ENCODE data around the gene CPEB4.

CPEB4 gene

DNA sequence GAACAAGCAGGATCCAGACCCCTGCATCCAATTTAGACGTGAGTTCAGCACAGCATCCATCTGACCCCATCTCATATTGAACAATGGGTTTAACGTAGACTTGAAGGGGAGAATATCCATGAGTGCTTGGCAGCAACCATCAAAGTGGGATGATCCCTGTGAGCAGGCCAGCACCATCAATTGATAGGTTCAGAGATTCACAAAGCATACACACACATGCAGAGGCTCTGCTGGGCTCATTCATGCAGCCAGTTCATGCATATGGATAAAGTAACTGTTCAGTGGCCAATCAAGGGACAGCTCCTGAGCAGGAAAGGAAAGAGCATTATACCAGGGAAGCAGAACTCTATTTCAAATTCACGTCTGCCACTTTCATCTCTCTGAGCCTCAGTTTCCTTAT, 24.8 kb upstream of the CPEB4 start:
- no peak overlapping the region for H2BK12ac ChIP-seq (ENCODE audit: low read length)
- H3K27me3 ChIP-seq (ENCODE audit: insufficient read depth, low read length), result no peaks in the 10 kb centered on the region
- H3K9ac ChIP-seq (ENCODE audit: low read length), result no peak overlapping the region
- no peak overlapping the region for H2BK5ac ChIP-seq (ENCODE audit: low read depth, low read length, poor library complexity)
- H4K91ac ChIP-seq (ENCODE audit: low read depth, low read length), result no peak overlapping the region
- DNase-seq, result no peak
- no peak overlapping the region for H3K23ac ChIP-seq (ENCODE audit: low read length)
- no peak overlapping the region for H3K4me2 ChIP-seq (ENCODE audit: low read length)
- H3K4me1 ChIP-seq (ENCODE audit: control insufficient read depth in 1 of 2, insufficient read depth in 2 of 2, low read length in 2 of 2), result peaks cover 17 to 23% of the 10 kb centered on the region in 2 experiments
- H2AFZ ChIP-seq (ENCODE audit: insufficient read depth, low read length, poor library complexity), result no peak overlapping the region
- no peak overlapping the region for H2AK5ac ChIP-seq (ENCODE audit: low read length)
- WGBS (ENCODE audit: extremely low coverage, insufficient coverage, insufficient read length), result no CpG with 5 or more reads among the region's 3 CpGs
- no peak overlapping the region for H2BK120ac ChIP-seq (ENCODE audit: insufficient read depth, low read length, poor library complexity)
- H3K18ac ChIP-seq (ENCODE audit: low read length), result no peak overlapping the region
- no peak overlapping the region for H3K14ac ChIP-seq (ENCODE audit: low read length)
- H3K9me3 ChIP-seq (ENCODE audit: insufficient read depth, low read depth, low read length), result no peaks in the 10 kb centered on the region
- H3K79me2 ChIP-seq (ENCODE audit: control insufficient read depth, insufficient read depth, low read length, poor library complexity), result peaks cover 3% of the 10 kb centered on the region
- H3K4ac ChIP-seq (ENCODE audit: low read depth, low read length), result no peak overlapping the region
- H3K27ac ChIP-seq (ENCODE audit: low read depth, low read length), result no peak overlapping the region
- no peak overlapping the region for H3K4me3 ChIP-seq (ENCODE audit: low read depth, low read length)
- no peak overlapping the region for H4K12ac ChIP-seq (ENCODE audit: low read depth, low read length)
- no peaks in the 10 kb centered on the region for H3K36me3 ChIP-seq (ENCODE audit: control insufficient read depth in 1 of 2, insufficient read depth in 2 of 2, low read length in 2 of 2)
- peaks cover 17% of the 10 kb centered on the region for H3K79me1 ChIP-seq (ENCODE audit: low read length)
- H4K8ac ChIP-seq (ENCODE audit: low read depth, low read length), result no peak overlapping the region

DNA sequence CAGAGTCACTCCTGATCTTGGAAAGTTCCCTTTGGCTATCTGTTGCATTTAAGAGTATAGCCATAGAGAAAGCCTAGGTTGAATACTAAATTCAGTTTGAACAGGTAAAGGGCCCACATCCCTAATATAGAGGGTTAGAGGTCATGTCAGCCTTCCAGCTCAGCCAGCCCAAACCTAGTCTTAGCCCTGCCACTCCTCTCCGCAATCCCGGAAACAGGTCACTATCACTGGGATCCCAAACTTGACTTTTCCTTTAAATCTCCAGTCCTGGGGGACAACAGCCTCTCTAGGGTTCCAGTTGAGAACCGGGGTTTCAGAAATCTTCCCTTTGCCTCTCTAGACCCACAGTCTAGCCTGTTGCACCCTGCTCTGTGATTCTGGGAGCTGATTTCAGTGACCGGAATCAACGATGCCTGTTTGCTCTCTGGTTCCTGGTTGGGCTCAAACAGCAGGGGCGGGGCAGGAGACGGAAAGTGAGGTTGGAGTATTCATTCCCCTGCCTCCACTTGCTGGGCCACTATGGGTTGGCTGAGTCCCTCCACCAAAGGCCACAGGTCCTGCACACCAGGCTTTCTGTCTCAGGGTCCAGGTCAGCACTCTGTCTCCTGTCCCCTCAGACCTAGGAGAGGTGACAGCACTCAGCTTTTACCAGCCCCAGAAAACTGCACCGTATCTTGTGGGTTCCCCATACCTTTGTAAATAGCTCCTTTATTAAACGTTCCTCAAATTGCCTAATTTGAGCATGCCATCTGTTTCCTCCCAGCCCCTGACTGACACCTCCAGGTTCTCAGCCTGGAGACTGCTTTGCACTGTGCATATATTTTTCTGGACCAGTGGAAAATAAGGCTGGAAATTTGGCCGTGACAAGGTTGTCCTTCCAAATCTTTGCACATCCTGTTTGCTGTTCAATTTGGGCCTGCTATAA, 23.8 kb upstream of the CPEB4 start:
- Histone ChIP-seq H3K79me1 (ENCODE audit: low read length) (peaks cover 20% of the 10 kb centered on the region), H3K79me2 (ENCODE audit: control insufficient read depth, insufficient read depth, low read length, poor library complexity) (peaks cover 3% of the 10 kb centered on the region), H3K9ac (ENCODE audit: low read length) (no peak overlapping the region), H3K9me3 (ENCODE audit: insufficient read depth, low read depth, low read length) (no peaks in the 10 kb centered on the region), H3K18ac (ENCODE audit: low read length) (no peak overlapping the region), H3K4ac (ENCODE audit: low read depth, low read length) (no peak overlapping the region), H4K91ac (ENCODE audit: low read depth, low read length) (no peak overlapping the region), H3K14ac (ENCODE audit: low read length) (no peak overlapping the region), H3K4me2 (ENCODE audit: low read length) (no peak overlapping the region), H3K23ac (ENCODE audit: low read length) (no peak overlapping the region), H2BK12ac (ENCODE audit: low read length) (peak overlapping the region; percentile 46), H3K4me3 (ENCODE audit: low read depth, low read length) (no peak overlapping the region), H2BK120ac (ENCODE audit: insufficient read depth, low read length, poor library complexity) (no peak overlapping the region), H4K8ac (ENCODE audit: low read depth, low read length) (peak overlapping the region; percentile 71), H2BK5ac (ENCODE audit: low read depth, low read length, poor library complexity) (no peak overlapping the region), H3K27me3 (ENCODE audit: insufficient read depth, low read length) (no peaks in the 10 kb centered on the region), H3K4me1 (ENCODE audit: control insufficient read depth in 1 of 2, insufficient read depth in 2 of 2, low read length in 2 of 2) (peaks cover 23 to 30% of the 10 kb centered on the region in 2 experiments), H3K27ac (ENCODE audit: low read depth, low read length) (no peak overlapping the region), H4K12ac (ENCODE audit: low read depth, low read length) (no peak overlapping the region), H3K36me3 (ENCODE audit: control insufficient read depth in 1 of 2, insufficient read depth in 2 of 2, low read length in 2 of 2) (no peaks in the 10 kb centered on the region), H2AK5ac (ENCODE audit: low read length) (peak overlapping the region; percentile 60), H2AFZ (ENCODE audit: insufficient read depth, low read length, poor library complexity) (no peak overlapping the region)
- peak in 1 of 2 donors; percentile 31 for DNase-seq
- no CpG with 5 or more reads among the region's 10 CpGs for WGBS (ENCODE audit: extremely low coverage, insufficient coverage, insufficient read length)

DNA sequence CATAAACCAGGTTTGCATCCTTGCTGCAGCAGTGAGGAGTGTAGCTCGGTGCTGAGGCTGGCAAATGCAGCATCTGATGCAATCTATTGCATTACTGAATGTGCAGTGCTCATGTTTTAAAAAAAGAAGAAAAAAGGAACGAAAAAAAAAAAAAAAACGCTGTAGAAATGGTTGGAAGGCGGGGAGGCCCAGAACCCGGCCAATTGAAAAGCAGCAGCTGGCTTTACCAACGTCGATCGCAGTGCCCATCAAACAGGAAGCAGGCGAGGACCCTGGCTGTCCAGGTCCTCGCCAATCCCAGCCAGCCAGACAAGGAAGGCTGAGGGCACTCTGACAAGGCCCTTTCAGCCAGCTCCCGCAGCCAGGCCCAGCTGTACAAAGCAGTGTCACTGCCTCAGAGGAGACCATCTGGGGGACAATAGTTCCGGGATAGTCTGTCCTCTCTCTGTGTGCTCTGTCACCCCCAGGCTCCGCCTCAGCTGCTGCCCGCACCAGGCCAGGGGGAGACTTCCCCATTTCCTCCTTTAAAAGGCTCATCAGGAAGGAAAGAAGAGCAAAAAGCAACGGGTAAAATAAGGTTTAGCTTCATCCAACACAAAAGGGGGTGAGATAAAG, 21.8 kb upstream of the CPEB4 start:
- H2BK5ac ChIP-seq (ENCODE audit: low read depth, low read length, poor library complexity), result no peak overlapping the region
- H3K18ac ChIP-seq (ENCODE audit: low read length), result no peak overlapping the region
- H3K4me3 ChIP-seq (ENCODE audit: low read depth, low read length), result no peak overlapping the region
- no peak overlapping the region for H3K23ac ChIP-seq (ENCODE audit: low read length)
- DNase-seq, result no peak
- no peak overlapping the region for H3K9ac ChIP-seq (ENCODE audit: low read length)
- H3K27me3 ChIP-seq (ENCODE audit: insufficient read depth, low read length), result no peaks in the 10 kb centered on the region
- H3K4me2 ChIP-seq (ENCODE audit: low read length), result no peak overlapping the region
- no peak overlapping the region for H3K14ac ChIP-seq (ENCODE audit: low read length)
- no peak overlapping the region for H2AFZ ChIP-seq (ENCODE audit: insufficient read depth, low read length, poor library complexity)
- no peak overlapping the region for H4K8ac ChIP-seq (ENCODE audit: low read depth, low read length)
- H3K4me1 ChIP-seq (ENCODE audit: control insufficient read depth in 1 of 2, insufficient read depth in 2 of 2, low read length in 2 of 2), result peaks cover 12 to 17% of the 10 kb centered on the region in 2 experiments
- no peaks in the 10 kb centered on the region for H3K9me3 ChIP-seq (ENCODE audit: insufficient read depth, low read depth, low read length)
- peak overlapping the region; percentile 40 for H4K91ac ChIP-seq (ENCODE audit: low read depth, low read length)
- H3K4ac ChIP-seq (ENCODE audit: low read depth, low read length), result no peak overlapping the region
- no CpG with 5 or more reads among the region's 15 CpGs for WGBS (ENCODE audit: extremely low coverage, insufficient coverage, insufficient read length)
- no peak overlapping the region for H2AK5ac ChIP-seq (ENCODE audit: low read length)
- no peak overlapping the region for H3K27ac ChIP-seq (ENCODE audit: low read depth, low read length)
- peaks cover 12% of the 10 kb centered on the region for H3K79me1 ChIP-seq (ENCODE audit: low read length)
- H3K36me3 ChIP-seq (ENCODE audit: control insufficient read depth in 1 of 2, insufficient read depth in 2 of 2, low read length in 2 of 2), result no peaks in the 10 kb centered on the region
- H3K79me2 ChIP-seq (ENCODE audit: control insufficient read depth, insufficient read depth, low read length, poor library complexity), result no peaks in the 10 kb centered on the region
- H2BK12ac ChIP-seq (ENCODE audit: low read length), result no peak overlapping the region
- H4K12ac ChIP-seq (ENCODE audit: low read depth, low read length), result no peak overlapping the region
- H2BK120ac ChIP-seq (ENCODE audit: insufficient read depth, low read length, poor library complexity), result no peak overlapping the region

DNA sequence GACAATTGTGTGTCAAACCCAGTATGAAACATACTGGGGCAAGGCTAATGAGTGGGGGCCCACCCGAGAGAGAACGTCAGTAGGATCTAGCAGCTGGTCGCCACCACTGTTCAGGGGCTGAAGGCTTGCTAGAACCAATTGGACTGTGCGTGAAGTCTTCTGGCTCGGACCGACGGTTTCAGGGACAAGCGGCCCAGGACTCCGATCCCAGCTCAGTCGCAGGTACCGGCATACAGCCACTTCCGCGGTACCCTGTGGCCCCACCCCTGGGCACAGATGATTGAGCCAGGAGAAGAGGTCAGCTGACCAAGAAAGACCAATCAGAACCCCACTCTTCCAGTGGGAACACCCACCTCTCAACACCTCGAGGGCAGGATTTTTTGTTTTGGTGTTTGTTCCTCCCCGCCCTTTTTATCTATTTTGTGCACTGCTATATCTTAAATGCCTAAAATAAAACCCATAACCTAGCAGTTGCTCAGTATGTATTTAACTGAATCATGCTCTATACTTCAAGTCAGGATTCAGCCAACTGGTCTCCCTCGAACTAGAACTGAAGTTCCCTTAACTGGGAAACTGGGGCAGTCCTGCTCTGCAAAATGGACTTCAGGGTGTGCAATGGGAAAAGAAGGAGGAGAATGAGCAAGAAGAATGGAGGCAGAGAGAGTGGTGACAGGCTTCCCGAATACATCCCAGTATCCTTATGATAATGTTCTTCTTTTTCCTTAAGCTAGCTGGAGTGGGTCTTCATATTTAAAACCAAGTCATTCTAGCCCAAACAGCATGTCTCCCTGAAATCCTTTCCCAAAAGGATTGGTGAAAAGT, 21.1 kb upstream of the CPEB4 start:
- DNase-seq, result no peak
- Histone ChIP-seq H3K79me1 (ENCODE audit: low read length) (peaks cover 12% of the 10 kb centered on the region), H3K79me2 (ENCODE audit: control insufficient read depth, insufficient read depth, low read length, poor library complexity) (no peaks in the 10 kb centered on the region)

More for the DNA sequence above, 21.1 kb upstream of the CPEB4 start:
- Histone ChIP-seq H2AK5ac (ENCODE audit: low read length) (no peak overlapping the region), H3K4me2 (ENCODE audit: low read length) (no peak overlapping the region), H3K9ac (ENCODE audit: low read length) (no peak overlapping the region), H4K8ac (ENCODE audit: low read depth, low read length) (no peak overlapping the region), H3K4ac (ENCODE audit: low read depth, low read length) (no peak overlapping the region), H2AFZ (ENCODE audit: insufficient read depth, low read length, poor library complexity) (no peak overlapping the region), H2BK12ac (ENCODE audit: low read length) (peak overlapping the region; percentile 93), H2BK5ac (ENCODE audit: low read depth, low read length, poor library complexity) (no peak overlapping the region), H4K91ac (ENCODE audit: low read depth, low read length) (peak overlapping the region; percentile 80), H3K27me3 (ENCODE audit: insufficient read depth, low read length) (no peaks in the 10 kb centered on the region), H3K4me3 (ENCODE audit: low read depth, low read length) (no peak overlapping the region), H3K27ac (ENCODE audit: low read depth, low read length) (peak overlapping the region; percentile 75), H3K36me3 (ENCODE audit: control insufficient read depth in 1 of 2, insufficient read depth in 2 of 2, low read length in 2 of 2) (no peaks in the 10 kb centered on the region), H4K12ac (ENCODE audit: low read depth, low read length) (no peak overlapping the region), H3K18ac (ENCODE audit: low read length) (no peak overlapping the region), H3K23ac (ENCODE audit: low read length) (no peak overlapping the region), H3K14ac (ENCODE audit: low read length) (peak overlapping the region; percentile 16), H2BK120ac (ENCODE audit: insufficient read depth, low read length, poor library complexity) (no peak overlapping the region), H3K4me1 (ENCODE audit: control insufficient read depth in 1 of 2, insufficient read depth in 2 of 2, low read length in 2 of 2) (peaks cover 12 to 20% of the 10 kb centered on the region in 2 experiments), H3K9me3 (ENCODE audit: insufficient read depth, low read depth, low read length) (no peaks in the 10 kb centered on the region)
- no CpG with 5 or more reads among the region's 17 CpGs for WGBS (ENCODE audit: extremely low coverage, insufficient coverage, insufficient read length)
